Globus pallidus (tissue), 1 donor: ENCODE results near the gene COX5A.

Experiments
- DNase-seq: peaks from one replicate; pipeline ENCODE4 v3.0.0-alpha.2; 2015; ENCODE audit warnings: low spot score

The COX5A gene

DNA sequence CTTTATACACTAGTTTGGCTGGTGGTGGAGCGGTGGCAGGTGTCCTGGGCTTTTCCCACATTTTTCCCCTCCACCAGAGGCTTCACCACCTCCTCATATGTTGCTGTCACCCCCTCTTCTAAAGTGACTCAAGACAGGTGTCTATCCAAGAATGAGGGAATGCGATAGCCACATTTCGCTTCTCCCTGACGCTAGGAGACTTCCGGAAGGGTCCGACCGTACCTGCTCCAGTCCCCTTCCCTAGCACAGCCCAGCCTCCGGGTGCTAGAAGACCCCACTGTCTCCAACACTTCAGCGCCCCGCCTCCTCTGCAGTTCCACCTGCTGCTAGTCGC, 65.2 kb downstream of the COX5A start:
- no peak for DNase-seq

DNA sequence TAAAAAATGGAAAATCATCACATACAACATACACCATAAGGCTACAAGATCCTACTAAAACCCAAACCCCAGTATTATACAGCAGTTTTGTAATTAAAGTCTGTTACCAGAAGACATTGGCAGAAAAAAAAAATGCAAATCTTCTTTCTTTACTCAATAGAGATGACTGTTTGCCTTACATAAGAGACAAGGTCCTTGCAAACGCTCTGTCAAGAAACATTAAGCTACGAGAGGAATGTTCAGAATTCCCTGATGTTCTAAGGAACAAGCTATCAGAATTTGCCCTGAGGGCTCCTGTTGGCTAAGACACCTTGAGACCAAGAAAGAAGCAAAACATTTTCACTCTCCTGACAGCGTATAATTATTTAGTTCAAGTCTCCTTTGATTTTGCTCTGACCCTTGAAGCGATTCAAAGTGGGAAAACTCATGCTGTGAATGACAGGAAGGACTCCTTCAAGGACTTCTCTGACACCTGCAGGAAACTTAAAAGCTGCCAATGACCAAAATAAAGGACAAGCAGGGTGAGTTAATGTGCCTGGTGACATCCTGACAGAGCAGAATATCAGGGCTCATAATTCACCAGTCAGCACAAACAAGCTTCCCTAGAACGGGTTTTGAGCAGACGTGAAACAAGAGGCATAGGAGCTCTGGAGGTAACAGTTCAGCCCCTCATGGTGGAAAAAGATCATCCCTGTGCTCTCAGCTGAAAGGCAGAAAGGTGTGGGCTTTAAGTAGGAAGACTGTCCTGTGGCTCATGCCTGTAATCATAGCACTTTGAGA, 67.2 kb downstream of the COX5A start:
- DNase-seq, result no peak
